ES-I3 (cell line): ENCODE data around the gene SETD3.

ENCODE experiments used
- H3K36me3 ChIP-seq: 2 replicates; pipeline ENCODE4 v1.6.1; 2013; ENCODE audit warnings: mild to moderate bottlenecking, low read length, control low read depth, moderate library complexity; ENCODE audit not compliant: insufficient read depth
- H3K4me1 ChIP-seq: 2 replicates; pipeline ENCODE4 v1.6.1; 2013; ENCODE audit warnings: mild to moderate bottlenecking, control low read depth, low read length; ENCODE audit not compliant: insufficient read depth
- H3K9ac ChIP-seq: 2 replicates; pipeline ENCODE4 v1.6.1; 2013; ENCODE audit warnings: low read depth, mild to moderate bottlenecking, low read length, moderate library complexity
- H3K9me3 ChIP-seq: 2 replicates; pipeline ENCODE4 v1.6.1; 2013; ENCODE audit warnings: mild to moderate bottlenecking, low read length, moderate library complexity; ENCODE audit not compliant: control insufficient read depth, insufficient read depth

SETD3 gene

GRCh38 chr14:99422228-99423010 is 58.2 kb downstream of the SETD3 start:
- Histone ChIP-seq H3K9me3 (no peaks in the 10 kb centered on the region), H3K4me1 (peaks cover 51% of the 10 kb centered on the region), H3K9ac (no peak overlapping the region), H3K36me3 (no peaks in the 10 kb centered on the region)

- Histone ChIP-seq H3K9me3 (no peaks in the 10 kb centered on the region), H3K4me1 (peaks cover 43% of the 10 kb centered on the region), H3K36me3 (no peaks in the 10 kb centered on the region), H3K9ac (no peak overlapping the region)
These were observed 59.9 kb downstream of the SETD3 start for GRCh38 chr14:99420711-99421110.

DNA sequence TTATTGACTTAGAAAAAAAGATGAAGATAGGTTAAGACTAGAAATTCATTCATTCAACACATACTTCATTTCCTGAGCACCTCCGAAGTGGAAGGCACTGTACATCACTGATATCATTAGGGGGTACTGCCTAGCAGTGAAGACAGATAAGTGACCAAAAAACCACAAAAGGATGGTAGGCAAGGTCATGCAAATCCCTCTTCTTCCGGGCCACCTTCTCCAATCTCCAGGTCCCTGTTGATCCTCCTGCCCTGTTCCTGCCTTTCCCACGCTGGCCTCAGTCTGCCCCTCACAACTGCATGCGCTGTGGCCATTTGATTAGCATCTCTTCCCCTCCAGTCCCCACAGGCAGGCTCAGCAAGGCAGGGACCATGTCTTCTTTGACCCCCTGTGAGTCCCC is 60.8 kb downstream of the SETD3 start:
- Histone ChIP-seq H3K36me3 (no peaks in the 10 kb centered on the region), H3K4me1 (peaks cover 43% of the 10 kb centered on the region), H3K9me3 (no peaks in the 10 kb centered on the region), H3K9ac (no peak overlapping the region)

GRCh38 chr14:99418242-99418641 is 62.4 kb downstream of the SETD3 start:
- Histone ChIP-seq H3K9me3 (no peaks in the 10 kb centered on the region), H3K4me1 (peaks cover 42% of the 10 kb centered on the region), H3K36me3 (no peaks in the 10 kb centered on the region), H3K9ac (no peak overlapping the region)

DNA sequence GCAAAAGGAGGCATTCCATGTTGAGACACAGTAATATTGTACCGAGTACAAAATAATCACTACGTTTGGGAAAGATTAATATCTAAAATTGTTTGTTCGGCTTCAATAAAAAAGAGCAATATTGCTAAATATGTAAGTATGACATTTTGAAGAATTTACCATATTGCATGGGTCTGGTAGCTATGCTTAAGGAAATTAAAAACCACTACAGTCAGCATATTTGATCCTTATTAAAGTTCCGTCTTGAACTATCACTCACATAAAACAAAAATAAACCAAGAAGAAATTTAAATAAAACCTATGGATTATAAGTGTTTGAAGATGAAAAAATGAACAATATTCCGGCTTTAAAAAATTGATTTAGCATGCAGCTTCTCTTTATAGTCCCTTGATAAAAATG is 63.8 kb downstream of the SETD3 start:
- Histone ChIP-seq H3K36me3 (no peaks in the 10 kb centered on the region), H3K9me3 (no peaks in the 10 kb centered on the region), H3K9ac (no peak overlapping the region), H3K4me1 (peaks cover 42% of the 10 kb centered on the region)

- no peaks in the 10 kb centered on the region for H3K36me3 ChIP-seq
- H3K9me3 ChIP-seq: no peaks in the 10 kb centered on the region
- peaks cover 43% of the 10 kb centered on the region for H3K4me1 ChIP-seq
- no peak overlapping the region for H3K9ac ChIP-seq
These were observed 65.0 kb downstream of the SETD3 start for GRCh38 chr14:99415496-99416281.

DNA sequence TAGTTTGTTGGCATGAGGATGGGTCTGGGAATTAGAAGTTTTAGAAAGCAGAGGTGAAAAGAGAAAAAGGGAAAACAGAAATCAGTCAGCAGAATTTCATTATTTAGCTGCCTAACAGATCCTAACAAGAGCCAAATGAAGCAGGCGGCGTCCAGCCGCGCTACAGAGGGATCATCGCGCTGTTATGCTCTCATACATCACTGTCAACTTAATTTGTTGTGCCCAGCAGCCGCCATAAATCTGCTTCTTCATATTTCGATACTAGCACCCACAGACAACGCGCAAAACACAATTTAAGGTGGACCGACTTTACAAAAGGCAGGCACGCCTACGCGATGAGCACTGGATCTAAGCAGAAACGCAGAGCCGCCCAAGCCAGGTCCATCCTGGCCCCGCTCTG is 66.7 kb downstream of the SETD3 start:
- Histone ChIP-seq H3K9me3 (no peaks in the 10 kb centered on the region), H3K9ac (no peak overlapping the region), H3K36me3 (no peaks in the 10 kb centered on the region), H3K4me1 (peaks cover 54% of the 10 kb centered on the region)

- H3K9ac ChIP-seq: no peak overlapping the region; the same call in 1 of the 2 replicates
- no peaks in the 10 kb centered on the region for H3K9me3 ChIP-seq
- H3K36me3 ChIP-seq: no peaks in the 10 kb centered on the region
- H3K4me1 ChIP-seq: peaks cover 56% of the 10 kb centered on the region
These were observed 67.5 kb downstream of the SETD3 start for GRCh38 chr14:99413172-99413571.

DNA sequence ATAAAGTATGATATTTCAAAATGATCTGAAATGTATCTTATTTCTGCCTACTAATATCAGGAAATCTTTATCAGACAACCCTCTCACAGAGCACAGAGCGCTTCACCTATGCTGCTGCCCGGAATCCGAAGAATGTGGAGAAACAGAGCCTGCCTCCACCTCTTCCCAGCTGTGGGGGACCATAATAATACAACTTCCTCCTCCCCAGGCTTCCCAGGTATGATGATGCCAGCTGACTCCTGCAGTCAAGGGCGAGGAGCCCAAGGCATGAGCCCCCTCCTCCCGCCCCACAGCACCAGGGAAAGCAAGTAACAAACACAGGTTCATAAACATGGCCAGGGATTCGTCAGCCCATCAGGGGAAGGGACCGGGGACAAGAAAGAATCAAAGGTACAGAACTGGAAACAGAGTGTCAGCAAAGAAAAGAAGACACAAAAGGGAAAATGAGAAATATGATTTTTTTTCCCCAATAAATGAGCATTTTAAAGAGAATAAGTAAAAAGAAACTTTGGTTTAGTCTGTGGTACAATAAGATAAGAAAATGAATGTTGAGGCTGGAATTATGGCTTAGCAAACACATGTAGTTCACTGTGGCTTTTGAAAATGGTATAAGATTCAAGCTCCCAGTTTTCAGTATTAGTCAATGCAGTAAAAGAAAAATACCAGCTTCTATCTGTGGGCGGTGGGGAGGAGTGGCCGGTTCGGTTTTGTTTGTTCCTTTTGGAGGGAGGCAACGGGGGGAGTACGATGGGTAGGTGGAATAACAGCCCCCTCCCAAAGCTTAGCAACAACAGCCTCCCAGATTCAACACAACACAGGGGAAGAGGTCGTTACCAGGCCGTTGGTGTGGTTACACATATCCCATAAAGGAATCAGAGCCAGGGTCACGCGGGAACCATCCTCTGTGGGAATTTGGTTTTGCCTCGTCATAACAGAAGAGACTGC is 68.3 kb downstream of the SETD3 start:
- no peaks in the 10 kb centered on the region for H3K9me3 ChIP-seq
- H3K9ac ChIP-seq: no peak overlapping the region; the same call in 1 of the 2 replicates
- peaks cover 56% of the 10 kb centered on the region for H3K4me1 ChIP-seq
- no peaks in the 10 kb centered on the region for H3K36me3 ChIP-seq

DNA sequence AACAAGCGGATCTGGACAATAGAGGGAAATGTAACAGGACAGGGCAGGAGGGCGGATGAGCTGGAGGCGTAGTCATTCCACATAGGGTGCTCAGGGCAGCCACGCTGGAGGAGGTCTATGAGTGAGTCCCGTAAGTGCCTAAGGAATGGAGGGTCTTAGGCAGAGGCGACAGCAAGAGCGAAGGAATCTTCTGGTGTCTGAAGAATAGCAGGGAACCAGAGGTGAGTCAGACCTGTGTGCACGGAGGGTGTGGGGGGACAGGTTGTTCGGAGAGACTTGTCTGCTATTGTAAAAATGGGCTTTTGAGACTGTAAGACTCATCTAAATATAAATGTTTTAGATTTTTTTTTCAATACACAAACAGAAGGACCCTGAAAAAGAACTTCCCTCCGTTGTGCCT is 70.6 kb downstream of the SETD3 start:
- Histone ChIP-seq H3K36me3 (no peaks in the 10 kb centered on the region), H3K9me3 (no peaks in the 10 kb centered on the region), H3K4me1 (peaks cover 51% of the 10 kb centered on the region), H3K9ac (no peak overlapping the region)

DNA sequence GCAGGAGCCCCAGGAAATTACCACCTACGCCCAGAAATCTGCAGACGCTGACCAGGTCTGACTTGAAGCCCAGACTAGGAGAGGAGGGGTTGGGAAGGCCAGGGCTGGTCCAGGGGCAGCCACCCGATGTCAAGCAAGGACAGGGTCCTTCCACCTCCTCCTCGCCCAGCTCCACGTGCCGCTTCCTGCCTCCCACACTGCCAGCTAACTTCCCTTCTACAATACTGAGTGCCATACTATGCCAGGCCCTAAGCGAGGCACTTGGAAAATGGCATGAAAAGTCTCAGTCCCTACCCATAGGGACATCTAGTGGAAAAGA is 71.7 kb downstream of the SETD3 start:
- H3K9me3 ChIP-seq: no peaks in the 10 kb centered on the region
- H3K4me1 ChIP-seq: peaks cover 44% of the 10 kb centered on the region
- no peak overlapping the region for H3K9ac ChIP-seq
- H3K36me3 ChIP-seq: no peaks in the 10 kb centered on the region

DNA sequence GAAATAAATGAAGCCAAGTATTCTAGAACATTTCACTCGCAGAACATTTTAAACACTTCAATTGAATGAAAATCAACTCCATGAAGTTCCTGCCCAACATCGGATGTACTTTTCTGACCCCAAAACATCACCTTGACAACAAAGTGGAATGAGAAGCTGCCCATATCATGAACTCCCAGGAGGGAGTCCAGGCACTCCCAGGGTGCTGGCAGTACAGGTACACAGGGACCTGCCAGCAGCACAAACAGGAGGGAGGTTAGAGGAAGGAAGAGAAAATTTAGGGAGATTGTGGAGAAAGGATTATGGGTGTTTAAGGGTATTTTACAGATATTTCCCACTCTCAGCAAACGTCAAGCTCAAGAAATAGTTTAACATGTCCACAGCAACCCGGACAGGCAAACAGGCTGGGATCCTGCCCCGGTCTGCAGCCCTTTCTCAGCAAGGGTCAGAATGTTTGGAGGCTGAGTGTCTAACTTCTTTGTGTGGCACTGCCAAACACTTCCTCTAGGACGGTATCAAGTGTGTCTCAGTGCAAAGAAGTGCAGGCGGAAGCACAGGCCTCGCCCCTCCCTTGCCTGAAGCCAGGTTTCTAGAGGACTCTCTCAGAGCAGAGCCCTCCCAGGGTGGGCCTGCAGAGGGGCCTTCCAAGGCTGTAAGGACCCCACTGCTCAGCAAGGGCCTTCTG is 72.2 kb downstream of the SETD3 start:
- no peak overlapping the region for H3K9ac ChIP-seq
- no peaks in the 10 kb centered on the region for H3K9me3 ChIP-seq
- peaks cover 39% of the 10 kb centered on the region for H3K4me1 ChIP-seq
- no peaks in the 10 kb centered on the region for H3K36me3 ChIP-seq

DNA sequence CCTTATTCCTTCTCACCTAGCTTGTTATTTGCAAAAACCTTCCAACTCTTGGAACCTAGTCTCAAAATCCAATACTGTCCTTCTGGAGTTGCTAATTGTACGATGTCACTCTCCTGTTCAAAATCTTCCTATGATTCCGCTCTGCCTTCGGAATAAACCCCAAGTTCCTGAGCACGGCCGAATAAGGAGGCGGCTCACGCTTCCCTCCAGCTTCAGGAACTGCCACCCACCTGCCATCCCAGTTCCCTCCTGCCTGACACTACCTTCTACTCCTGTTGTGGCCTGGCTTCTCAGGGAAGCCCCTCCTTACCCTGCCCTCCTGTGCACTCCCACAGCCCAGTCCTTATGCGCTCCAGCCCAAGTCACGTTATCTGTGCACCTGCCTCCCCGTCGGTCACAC is 73.2 kb downstream of the SETD3 start:
- peaks cover 30% of the 10 kb centered on the region for H3K4me1 ChIP-seq
- no peak overlapping the region for H3K9ac ChIP-seq
- H3K9me3 ChIP-seq: no peaks in the 10 kb centered on the region
- H3K36me3 ChIP-seq: no peaks in the 10 kb centered on the region

- no peaks in the 10 kb centered on the region for H3K4me1 ChIP-seq
- peaks cover 15% of the 10 kb centered on the region for H3K36me3 ChIP-seq
- no peaks in the 10 kb centered on the region for H3K9me3 ChIP-seq
- H3K9ac ChIP-seq: no peak overlapping the region
These were observed 77.7 kb downstream of the SETD3 start for GRCh38 chr14:99402950-99403349.
